Activated gamma-delta T cell treated with Interleukin-2 at 50 U/mL for 16 hours (primary cell): ENCODE measurements around the gene ESR1.

ENCODE experiments used
- DNase-seq: peaks from one replicate; pipeline ENCODE4 v3.0.0-alpha.2; 2020

The ESR1 gene

DNA sequence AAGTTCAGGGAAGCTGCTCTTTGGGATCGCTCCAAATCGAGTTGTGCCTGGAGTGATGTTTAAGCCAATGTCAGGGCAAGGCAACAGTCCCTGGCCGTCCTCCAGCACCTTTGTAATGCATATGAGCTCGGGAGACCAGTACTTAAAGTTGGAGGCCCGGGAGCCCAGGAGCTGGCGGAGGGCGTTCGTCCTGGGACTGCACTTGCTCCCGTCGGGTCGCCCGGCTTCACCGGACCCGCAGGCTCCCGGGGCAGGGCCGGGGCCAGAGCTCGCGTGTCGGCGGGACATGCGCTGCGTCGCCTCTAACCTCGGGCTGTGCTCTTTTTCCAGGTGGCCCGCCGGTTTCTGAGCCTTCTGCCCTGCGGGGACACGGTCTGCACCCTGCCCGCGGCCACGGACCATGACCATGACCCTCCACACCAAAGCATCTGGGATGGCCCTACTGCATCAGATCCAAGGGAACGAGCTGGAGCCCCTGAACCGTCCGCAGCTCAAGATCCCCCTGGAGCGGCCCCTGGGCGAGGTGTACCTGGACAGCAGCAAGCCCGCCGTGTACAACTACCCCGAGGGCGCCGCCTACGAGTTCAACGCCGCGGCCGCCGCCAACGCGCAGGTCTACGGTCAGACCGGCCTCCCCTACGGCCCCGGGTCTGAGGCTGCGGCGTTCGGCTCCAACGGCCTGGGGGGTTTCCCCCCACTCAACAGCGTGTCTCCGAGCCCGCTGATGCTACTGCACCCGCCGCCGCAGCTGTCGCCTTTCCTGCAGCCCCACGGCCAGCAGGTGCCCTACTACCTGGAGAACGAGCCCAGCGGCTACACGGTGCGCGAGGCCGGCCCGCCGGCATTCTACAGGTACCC is at the start of gene ESR1:
Gene ESR1, plus strand, starts transcription at position 170 of the 858 bp plus-strand sequence. Its CDS starts 231 bp downstream, at position 401.
- DNase-seq = no peak

- no peak for DNase-seq
Measured at GRCh38 chr6:151760486-151760885, 47.0 kb upstream of the ESR1 start.

- DNase-seq = no peak
Measured at GRCh38 chr6:151761851-151762250, 45.6 kb upstream of the ESR1 start.

GRCh38 chr6:151762817-151763216 is 44.7 kb upstream of the ESR1 start:
- no peak for DNase-seq

- no peak for DNase-seq
Measured at GRCh38 chr6:151763303-151763702, 44.2 kb upstream of the ESR1 start.

- no peak for DNase-seq
Measured at GRCh38 chr6:151763938-151764680, 43.4 kb upstream of the ESR1 start.

- peak; percentile 18 for DNase-seq
Measured at GRCh38 chr6:151765444-151765886, 42.0 kb upstream of the ESR1 start.

DNA sequence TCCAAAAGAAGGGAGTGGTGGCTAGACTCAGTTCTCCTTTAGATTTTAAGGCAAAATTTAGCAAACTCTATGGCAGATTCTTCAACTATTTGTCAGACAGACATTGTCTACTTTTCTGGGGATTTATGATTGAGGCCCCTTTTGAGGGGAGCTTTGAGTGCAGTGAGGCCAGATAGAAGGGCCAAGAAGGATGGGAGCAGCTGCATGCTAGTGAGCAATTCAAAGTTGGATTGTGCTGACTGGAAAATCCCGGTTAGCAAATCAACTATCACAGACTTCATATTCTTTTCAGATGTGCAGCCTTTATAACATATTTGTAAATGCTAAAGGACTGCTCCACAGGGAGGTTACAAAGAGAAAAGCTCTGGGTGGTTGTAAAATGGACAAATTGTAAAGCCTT is 35.0 kb upstream of the ESR1 start:
- DNase-seq = no peak

- DNase-seq = no peak
Measured at GRCh38 chr6:151773382-151773781, 34.1 kb upstream of the ESR1 start.

DNA sequence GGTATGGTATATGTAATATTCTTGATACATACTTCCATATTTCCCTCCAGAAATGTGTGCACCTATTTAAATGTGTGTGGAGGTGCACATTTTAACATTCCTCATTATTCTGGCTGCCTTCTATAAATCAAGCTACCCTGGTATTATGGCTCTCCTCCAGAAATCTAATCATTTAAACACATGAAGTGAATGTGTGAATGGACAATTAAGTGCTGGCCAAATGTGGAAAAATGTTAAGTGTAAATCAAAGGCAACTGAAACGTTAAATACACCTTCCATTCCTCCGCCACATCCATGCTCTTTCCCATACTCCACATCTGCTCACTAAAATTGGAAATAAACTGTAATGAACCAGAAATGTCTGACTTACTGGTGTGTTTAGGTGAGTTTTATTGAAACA is 24.9 kb upstream of the ESR1 start:
- DNase-seq = no peak

- DNase-seq = no peak
Measured at GRCh38 chr6:151783692-151784091, 23.8 kb upstream of the ESR1 start.

DNA sequence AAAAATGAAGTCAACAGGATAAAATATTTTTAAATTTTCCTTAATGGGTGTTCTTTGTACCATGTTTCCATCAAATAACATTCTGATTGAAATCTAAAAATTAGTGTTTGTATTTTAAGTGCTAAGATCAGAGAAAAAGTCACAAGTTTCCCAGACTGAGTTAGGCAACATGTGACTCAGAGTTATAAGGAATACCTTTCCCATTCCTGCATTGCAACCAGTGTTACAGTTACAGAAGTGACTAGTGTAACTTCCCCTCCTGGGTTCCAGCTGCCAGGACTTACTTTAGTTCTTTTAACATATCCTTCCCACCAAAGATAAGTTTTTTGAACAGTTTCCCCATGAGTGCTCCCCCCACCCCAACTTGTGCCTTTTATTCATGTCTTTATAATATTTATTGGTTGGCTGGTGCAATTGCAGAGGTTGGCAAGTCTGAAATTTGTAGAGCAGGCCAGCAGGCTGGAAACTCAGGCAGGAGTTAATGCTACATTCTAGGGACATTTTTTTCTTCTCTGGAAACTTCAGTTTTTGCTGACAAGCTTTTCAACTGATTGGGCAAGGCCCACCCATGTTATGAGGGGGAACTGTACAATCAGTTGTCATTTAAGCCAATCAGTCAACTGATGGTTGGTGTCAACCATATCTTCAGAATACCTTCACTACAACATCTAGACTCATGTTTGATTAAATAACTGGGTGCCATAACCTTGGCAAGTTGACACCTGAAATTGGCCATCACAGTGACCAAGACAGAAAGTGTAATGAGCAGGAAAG is 22.9 kb upstream of the ESR1 start:
- DNase-seq = no peak

GRCh38 chr6:151796842-151797530 is 10.5 kb upstream of the ESR1 start:
- DNase-seq = no peak

DNA sequence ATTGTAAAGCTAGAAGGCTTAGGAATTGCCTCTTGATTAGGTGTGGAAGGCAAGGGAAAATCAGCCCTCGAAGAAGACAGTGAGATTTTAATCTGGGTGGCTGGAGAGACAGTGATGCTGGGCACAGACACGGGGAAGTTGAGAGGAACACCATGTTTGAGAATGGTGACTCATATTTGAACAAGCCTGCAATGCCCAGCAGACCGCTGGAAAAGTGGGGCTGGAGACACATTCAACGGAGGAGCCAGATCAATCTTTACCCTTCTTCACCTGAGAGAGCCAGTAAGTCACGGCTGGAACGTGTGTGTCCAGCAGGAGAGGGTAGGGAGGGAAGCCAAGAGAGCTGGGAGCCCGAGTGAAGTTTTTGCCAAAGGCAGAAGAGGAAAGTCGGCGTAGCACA is 3.7 kb upstream of the ESR1 start:
- no peak for DNase-seq

- DNase-seq = no peak
Measured at GRCh38 chr6:151804585-151805285, 2.7 kb upstream of the ESR1 start.

DNA sequence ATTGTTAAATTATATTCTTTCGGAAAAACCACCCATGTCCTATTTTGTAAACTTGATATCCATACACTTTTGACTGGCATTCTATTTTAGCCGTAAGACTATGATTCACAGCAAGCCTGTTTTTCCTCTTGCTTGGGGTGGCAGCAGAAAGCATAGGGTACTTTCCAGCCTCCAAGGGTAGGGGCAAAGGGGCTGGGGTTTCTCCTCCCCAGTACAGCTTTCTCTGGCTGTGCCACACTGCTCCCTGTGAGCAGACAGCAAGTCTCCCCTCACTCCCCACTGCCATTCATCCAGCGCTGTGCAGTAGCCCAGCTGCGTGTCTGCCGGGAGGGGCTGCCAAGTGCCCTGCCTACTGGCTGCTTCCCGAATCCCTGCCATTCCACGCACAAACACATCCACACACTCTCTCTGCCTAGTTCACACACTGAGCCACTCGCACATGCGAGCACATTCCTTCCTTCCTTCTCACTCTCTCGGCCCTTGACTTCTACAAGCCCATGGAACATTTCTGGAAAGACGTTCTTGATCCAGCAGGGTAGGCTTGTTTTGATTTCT is 2.1 kb upstream of the ESR1 start:
- no peak for DNase-seq

DNA sequence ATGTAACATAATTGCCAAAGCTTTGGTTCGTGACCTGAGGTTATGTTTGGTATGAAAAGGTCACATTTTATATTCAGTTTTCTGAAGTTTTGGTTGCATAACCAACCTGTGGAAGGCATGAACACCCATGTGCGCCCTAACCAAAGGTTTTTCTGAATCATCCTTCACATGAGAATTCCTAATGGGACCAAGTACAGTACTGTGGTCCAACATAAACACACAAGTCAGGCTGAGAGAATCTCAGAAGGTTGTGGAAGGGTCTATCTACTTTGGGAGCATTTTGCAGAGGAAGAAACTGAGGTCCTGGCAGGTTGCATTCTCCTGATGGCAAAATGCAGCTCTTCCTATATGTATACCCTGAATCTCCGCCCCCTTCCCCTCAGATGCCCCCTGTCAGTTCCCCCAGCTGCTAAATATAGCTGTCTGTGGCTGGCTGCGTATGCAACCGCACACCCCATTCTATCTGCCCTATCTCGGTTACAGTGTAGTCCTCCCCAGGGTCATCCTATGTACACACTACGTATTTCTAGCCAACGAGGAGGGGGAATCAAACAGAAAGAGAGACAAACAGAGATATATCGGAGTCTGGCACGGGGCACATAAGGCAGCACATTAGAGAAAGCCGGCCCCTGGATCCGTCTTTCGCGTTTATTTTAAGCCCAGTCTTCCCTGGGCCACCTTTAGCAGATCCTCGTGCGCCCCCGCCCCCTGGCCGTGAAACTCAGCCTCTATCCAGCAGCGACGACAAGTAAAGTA is 547 bp upstream of the ESR1 start:
- no peak for DNase-seq

DNA sequence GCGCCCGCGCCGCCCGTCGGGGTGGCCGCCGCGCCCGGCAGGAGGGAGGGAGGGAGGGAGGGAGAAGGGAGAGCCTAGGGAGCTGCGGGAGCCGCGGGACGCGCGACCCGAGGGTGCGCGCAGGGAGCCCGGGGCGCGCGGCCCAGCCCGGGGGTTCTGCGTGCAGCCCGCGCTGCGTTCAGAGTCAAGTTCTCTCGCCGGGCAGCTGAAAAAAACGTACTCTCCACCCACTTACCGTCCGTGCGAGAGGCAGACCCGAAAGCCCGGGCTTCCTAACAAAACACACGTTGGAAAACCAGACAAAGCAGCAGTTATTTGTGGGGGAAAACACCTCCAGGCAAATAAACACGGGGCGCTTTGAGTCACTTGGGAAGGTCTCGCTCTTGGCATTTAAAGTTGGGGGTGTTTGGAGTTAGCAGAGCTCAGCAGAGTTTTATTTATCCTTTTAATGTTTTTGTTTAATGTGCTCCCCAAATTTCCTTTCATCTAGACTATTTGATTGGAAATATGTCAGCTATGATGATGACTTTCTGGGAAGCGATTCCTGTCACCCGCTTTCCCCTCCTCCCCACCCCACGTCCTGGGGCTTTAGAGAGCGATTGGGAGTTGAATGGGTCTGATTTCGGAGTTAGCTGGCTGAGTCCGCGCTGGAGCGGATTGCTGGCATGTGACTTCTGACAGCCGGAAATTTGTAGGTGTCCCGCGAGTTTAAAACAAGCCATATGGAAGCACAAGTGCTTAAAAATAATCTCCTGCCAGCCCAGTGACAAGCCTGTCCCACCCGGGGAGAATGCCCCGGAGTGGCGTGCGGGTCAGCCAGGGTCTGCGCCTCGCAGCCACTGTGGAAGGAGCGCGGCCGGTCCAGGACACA is 1.1 kb downstream of the ESR1 start:
- no peak for DNase-seq

DNA sequence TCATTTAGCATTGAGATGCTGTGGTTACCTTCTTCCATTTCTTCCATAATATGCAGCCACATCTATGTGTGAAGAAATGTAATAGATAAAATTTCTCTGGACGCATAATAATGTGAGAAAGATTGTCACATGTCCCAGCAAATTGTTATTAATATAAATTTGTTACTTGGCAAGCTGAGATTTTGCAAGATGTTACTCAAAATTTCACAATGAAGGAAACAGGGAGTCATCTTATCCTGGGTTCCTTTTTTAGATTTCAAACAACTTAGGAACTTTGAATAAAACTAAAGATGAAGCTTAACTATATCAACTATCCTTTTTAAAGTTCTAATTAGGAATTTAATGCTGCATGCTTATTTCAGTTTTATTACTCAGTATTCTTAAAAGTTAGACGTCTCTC is 3.6 kb downstream of the ESR1 start:
- no peak for DNase-seq

DNA sequence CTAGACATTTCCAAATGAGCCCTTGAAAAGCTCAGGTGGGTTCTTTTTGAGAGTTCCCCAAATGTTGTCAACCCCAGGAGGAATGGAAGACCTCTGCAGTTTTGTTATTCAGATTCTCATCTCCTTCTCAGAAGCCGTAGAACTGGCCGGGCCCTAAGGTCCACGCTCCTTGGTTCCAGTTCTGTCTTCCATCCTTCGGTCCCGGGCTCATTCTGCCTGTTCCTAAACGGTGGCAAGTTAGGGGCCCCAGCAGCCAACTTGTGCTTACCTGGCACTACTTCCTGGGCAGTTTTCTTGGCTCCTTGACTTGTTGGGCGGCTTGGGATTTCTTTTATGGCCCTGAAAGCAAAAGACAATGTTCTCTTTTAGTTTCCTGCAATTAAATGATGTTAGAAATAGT is 6.4 kb downstream of the ESR1 start:
- no peak for DNase-seq
